ENCODE data around the gene CBLL2.
"Not testable (repeated sequence)": the region's sequence is repeated elsewhere in the genome, so short reads cannot be mapped to it uniquely, and the experiment has no call there.

CBLL2 gene

DNA sequence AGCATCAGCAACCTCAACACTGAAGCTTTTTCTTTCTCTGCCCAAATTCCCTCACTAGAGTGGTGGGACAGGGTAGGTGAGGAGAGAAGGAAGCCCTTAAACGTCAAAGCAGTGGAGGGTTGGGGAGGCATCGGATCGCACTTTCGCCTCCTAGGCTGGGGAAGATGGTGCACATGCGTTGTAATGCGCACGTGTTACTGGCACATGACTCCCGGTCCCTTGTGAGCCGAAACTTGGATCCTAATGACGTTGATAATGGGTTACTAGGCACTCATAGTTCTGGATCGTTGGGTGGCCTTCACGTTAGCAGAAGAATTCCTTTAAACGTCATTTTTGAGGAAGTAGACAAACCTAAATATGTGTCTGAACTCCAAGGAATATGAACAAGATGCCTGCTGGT, at the start of gene CBLL2:
Gene CBLL2, plus strand, starts transcription at position 301 of the 400 bp plus-strand sequence. Its CDS starts 79 bp downstream, at position 380.
- no peaks in the 10 kb centered on the region for H3K27me3 Mint-ChIP-seq (ENCODE audit: low read depth)
- no peak within 1 kb of the TSS for H3K4me3 Mint-ChIP-seq
- no peak within 1 kb of the TSS for H3K27ac Mint-ChIP-seq
- no peaks in the 10 kb centered on the region for H3K9me3 Mint-ChIP-seq
- no peaks in the 10 kb centered on the region for H3K36me3 Mint-ChIP-seq (ENCODE audit: low read depth)
- no peaks in the 10 kb centered on the region for H3K4me1 Mint-ChIP-seq (ENCODE audit: low read depth)

DNA sequence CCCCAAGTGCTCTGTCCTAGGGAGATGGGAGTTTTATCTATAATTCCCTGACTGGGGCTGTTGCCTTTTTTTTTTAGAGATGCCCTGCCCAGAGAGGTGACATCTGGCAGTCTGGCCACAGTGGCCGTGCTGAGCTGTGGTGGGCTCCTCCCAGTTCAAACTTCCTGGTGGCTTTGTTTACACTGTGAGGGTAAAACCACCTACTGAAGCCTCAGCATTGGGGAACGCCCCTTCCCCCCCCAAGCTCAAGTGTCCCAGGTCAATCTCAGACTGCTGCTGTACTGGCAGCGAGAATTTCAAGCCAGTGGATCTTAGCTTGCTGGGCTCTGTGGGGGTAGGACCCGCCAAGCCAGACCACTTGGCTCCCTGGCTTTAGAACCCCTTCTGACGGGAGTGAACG, 38.3 kb upstream of the CBLL2 start:
- Mint-ChIP-seq H3K4me1 (ENCODE audit: low read depth) (no peaks in the 10 kb centered on the region), H3K4me3 (no peak overlapping the region), H3K9me3 (no peaks in the 10 kb centered on the region), H3K27me3 (ENCODE audit: low read depth) (peaks cover 5% of the 10 kb centered on the region), H3K36me3 (ENCODE audit: low read depth) (no peaks in the 10 kb centered on the region), H3K27ac (no peak overlapping the region)

DNA sequence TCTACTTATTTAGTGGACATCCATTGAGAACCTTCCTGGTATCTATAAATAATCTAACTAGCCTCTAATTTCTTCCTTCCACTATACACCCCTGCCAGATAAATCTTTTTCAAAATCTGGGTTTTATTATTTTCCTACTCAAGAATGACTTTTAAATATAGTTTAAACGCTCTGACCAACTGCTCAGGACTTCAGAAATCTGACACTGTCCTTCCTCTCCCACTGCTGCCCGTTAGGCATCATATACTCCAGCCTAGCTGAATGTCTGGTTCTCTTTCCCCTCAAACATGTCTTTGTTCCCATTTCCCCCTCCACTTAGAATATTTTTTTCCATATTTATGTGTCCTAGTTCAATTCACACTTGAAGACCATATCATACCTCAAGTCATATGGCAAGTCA, 35.2 kb upstream of the CBLL2 start:
- Mint-ChIP-seq H3K9me3 (peaks cover 5% of the 10 kb centered on the region), H3K27me3 (ENCODE audit: low read depth) (no peaks in the 10 kb centered on the region), H3K4me3 (no peak overlapping the region), H3K4me1 (ENCODE audit: low read depth) (no peaks in the 10 kb centered on the region), H3K36me3 (ENCODE audit: low read depth) (no peaks in the 10 kb centered on the region), H3K27ac (no peak overlapping the region)

DNA sequence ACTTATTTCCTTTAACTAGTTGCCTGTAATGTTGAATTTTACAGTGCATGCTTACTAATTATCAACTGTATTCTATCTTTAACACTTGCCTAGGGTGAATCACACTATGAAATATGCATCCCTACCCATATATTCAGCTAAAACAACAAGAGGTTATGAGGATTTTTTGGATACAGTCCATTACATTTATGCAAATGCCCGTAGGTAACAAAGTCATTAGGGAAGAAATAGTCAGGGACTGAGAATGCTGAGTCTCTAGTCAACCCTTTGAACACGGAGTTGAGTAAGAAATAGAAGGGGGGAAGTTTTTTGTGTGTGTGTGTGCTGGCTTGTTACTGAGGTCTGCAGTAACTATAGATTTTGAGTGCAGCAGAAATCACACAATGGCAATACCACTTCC, 26.1 kb upstream of the CBLL2 start:
- H3K27me3 Mint-ChIP-seq (ENCODE audit: low read depth) = no peaks in the 10 kb centered on the region
- H3K36me3 Mint-ChIP-seq (ENCODE audit: low read depth) = no peaks in the 10 kb centered on the region
- H3K9me3 Mint-ChIP-seq = no peaks in the 10 kb centered on the region
- H3K4me3 Mint-ChIP-seq = no peak overlapping the region
- no peaks in the 10 kb centered on the region for H3K4me1 Mint-ChIP-seq (ENCODE audit: low read depth)
- no peak overlapping the region for H3K27ac Mint-ChIP-seq

DNA sequence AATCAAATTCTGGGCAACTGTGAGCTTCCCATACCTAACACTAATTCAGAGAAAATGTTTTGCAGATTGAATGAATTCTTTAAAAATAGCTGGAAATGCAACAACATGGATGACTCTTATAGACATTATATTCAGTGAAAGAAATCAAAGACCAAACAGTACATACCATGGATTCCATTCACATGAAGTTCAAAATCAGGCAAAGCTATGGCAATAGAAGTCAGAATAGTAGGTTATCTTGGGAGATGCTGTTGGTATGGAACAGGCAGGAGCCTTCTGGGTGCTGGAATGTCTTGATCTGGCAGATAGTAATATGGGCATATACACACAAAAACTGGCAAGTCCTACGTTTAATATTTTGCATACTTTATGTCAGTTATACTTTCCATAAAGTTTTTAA, 25.5 kb upstream of the CBLL2 start:
- Mint-ChIP-seq H3K4me1 (ENCODE audit: low read depth) (no peaks in the 10 kb centered on the region), H3K9me3 (no peaks in the 10 kb centered on the region), H3K27ac (no peak overlapping the region), H3K36me3 (ENCODE audit: low read depth) (no peaks in the 10 kb centered on the region), H3K4me3 (no peak overlapping the region), H3K27me3 (ENCODE audit: low read depth) (no peaks in the 10 kb centered on the region)

- no peaks in the 10 kb centered on the region for H3K36me3 Mint-ChIP-seq (ENCODE audit: low read depth)
- H3K27ac Mint-ChIP-seq = no peak overlapping the region
- no peaks in the 10 kb centered on the region for H3K9me3 Mint-ChIP-seq
- no peaks in the 10 kb centered on the region for H3K27me3 Mint-ChIP-seq (ENCODE audit: low read depth)
- H3K4me3 Mint-ChIP-seq = no peak overlapping the region
- no peaks in the 10 kb centered on the region for H3K4me1 Mint-ChIP-seq (ENCODE audit: low read depth)
These were observed 24.3 kb upstream of the CBLL2 start for GRCh38 chrX:22248401-22248800.

DNA sequence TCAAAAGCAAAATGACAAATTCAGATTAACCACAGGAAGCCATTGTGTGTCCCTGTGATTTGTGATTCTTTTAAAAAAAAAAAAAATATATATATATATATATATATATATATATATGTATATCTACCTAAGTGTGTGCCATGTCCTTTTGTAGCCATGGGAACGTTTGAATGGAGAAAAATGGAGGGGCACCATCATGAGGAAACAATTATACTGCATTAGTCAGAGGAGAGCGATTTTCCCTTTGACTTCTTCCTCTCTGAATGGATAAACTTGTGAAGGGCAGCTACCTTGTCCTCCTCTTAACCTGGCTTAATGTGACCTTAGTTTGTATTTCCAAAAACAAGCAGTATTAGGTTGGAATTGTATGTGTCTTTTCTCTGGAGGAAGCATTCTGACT, 23.3 kb upstream of the CBLL2 start:
- H3K27me3 Mint-ChIP-seq (ENCODE audit: low read depth) = no peaks in the 10 kb centered on the region
- H3K27ac Mint-ChIP-seq = no peak overlapping the region
- no peaks in the 10 kb centered on the region for H3K4me1 Mint-ChIP-seq (ENCODE audit: low read depth)
- H3K36me3 Mint-ChIP-seq (ENCODE audit: low read depth) = no peaks in the 10 kb centered on the region
- H3K4me3 Mint-ChIP-seq = no peak overlapping the region
- no peaks in the 10 kb centered on the region for H3K9me3 Mint-ChIP-seq

- no peaks in the 10 kb centered on the region for H3K4me1 Mint-ChIP-seq (ENCODE audit: low read depth)
- no peaks in the 10 kb centered on the region for H3K36me3 Mint-ChIP-seq (ENCODE audit: low read depth)
- H3K4me3 Mint-ChIP-seq = no peak overlapping the region
- no peak overlapping the region for H3K27ac Mint-ChIP-seq
- H3K27me3 Mint-ChIP-seq (ENCODE audit: low read depth) = no peaks in the 10 kb centered on the region
- no peaks in the 10 kb centered on the region for H3K9me3 Mint-ChIP-seq
These were observed 4.0 kb upstream of the CBLL2 start for GRCh38 chrX:22268706-22269105.

DNA sequence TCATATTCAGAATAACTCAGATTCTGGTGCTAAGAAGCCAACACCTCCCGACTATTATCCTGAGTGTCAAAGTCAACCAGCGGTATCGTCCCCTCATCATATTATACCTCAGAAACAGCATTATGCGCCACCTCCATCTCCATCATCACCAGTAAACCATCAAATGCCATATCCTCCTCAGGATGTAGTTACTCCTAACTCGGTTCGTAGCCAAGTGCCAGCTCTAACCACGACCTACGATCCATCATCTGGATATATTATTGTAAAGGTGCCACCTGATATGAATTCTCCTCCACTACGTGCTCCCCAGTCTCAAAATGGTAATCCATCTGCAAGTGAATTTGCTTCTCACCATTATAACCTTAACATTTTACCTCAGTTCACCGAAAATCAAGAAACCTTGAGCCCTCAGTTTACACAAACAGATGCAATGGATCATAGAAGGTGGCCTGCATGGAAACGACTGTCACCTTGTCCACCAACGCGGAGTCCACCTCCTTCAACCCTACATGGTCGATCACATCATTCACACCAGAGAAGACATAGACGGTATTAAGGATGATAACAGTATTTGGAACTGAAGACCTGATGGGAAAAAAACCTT, 1.1 kb downstream of the CBLL2 start:
- H3K4me3 Mint-ChIP-seq = no peak overlapping the region
- no peaks in the 10 kb centered on the region for H3K27me3 Mint-ChIP-seq (ENCODE audit: low read depth)
- no peaks in the 10 kb centered on the region for H3K36me3 Mint-ChIP-seq (ENCODE audit: low read depth)
- H3K27ac Mint-ChIP-seq = no peak overlapping the region
- H3K9me3 Mint-ChIP-seq = no peaks in the 10 kb centered on the region
- no peaks in the 10 kb centered on the region for H3K4me1 Mint-ChIP-seq (ENCODE audit: low read depth)

DNA sequence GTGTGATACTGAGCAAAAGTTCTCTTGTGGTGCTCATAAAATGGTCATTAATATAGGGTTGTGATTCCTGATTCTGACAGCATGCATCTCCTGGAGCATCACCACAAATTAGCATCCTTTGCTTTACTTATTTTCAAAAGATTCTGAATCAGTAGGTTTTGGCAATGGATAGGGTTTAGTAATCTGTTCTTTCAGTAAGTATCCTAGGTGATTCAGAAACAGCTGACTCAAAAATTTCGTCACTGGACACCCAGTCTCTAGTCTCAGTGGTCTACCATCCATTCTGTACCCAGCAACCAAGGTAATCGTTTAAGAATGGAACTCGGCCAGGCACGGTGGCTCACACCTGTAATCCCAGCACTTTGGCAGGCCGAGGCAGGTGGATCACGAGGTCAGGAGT, 4.1 kb downstream of the CBLL2 start:
- Mint-ChIP-seq H3K27me3 (ENCODE audit: low read depth) (no peaks in the 10 kb centered on the region), H3K9me3 (no peaks in the 10 kb centered on the region), H3K27ac (no peak overlapping the region), H3K4me1 (ENCODE audit: low read depth) (no peaks in the 10 kb centered on the region), H3K4me3 (no peak overlapping the region), H3K36me3 (ENCODE audit: low read depth) (no peaks in the 10 kb centered on the region)

GRCh38 chrX:22278375-22278774, 5.7 kb downstream of the CBLL2 start:
- Mint-ChIP-seq H3K36me3 (ENCODE audit: low read depth) (no peaks in the 10 kb centered on the region), H3K27ac (no peak overlapping the region), H3K4me1 (ENCODE audit: low read depth) (no peaks in the 10 kb centered on the region), H3K27me3 (ENCODE audit: low read depth) (no peaks in the 10 kb centered on the region), H3K4me3 (no peak overlapping the region), H3K9me3 (no peaks in the 10 kb centered on the region)

GRCh38 chrX:22289209-22289608, 16.5 kb downstream of the CBLL2 start:
- not testable (repeated sequence) for H3K36me3 Mint-ChIP-seq (ENCODE audit: low read depth); H3K4me3 Mint-ChIP-seq; H3K9me3 Mint-ChIP-seq; H3K27me3 Mint-ChIP-seq (ENCODE audit: low read depth); H3K27ac Mint-ChIP-seq; H3K4me1 Mint-ChIP-seq (ENCODE audit: low read depth)

GRCh38 chrX:22296871-22297270, 24.2 kb downstream of the CBLL2 start:
- Mint-ChIP-seq H3K4me1 (ENCODE audit: low read depth) (no peaks in the 10 kb centered on the region), H3K9me3 (no peaks in the 10 kb centered on the region), H3K27ac (no peak overlapping the region), H3K4me3 (no peak overlapping the region), H3K27me3 (ENCODE audit: low read depth) (no peaks in the 10 kb centered on the region), H3K36me3 (ENCODE audit: low read depth) (no peaks in the 10 kb centered on the region)

DNA sequence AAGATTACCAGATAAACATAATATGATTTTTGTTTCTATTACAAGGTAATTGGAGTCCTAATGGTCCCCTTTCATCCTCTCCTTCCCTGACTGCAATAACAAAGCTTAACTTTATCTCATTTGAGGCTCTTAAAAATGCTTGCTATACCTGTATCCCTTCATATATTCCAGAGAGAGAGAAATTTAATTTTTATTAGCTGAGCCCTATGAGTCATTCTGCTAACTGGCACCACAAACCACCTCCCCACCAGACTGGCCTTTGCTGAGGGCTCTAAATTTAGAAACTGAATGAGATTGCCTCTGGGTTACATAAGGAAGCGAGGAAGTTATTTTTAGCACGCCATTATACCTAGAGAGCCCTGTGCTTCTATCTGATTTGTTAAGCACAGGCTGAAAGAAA, 27.4 kb downstream of the CBLL2 start:
- Mint-ChIP-seq H3K27ac (no peak overlapping the region), H3K4me3 (no peak overlapping the region), H3K27me3 (ENCODE audit: low read depth) (no peaks in the 10 kb centered on the region), H3K36me3 (ENCODE audit: low read depth) (no peaks in the 10 kb centered on the region), H3K9me3 (no peaks in the 10 kb centered on the region), H3K4me1 (ENCODE audit: low read depth) (no peaks in the 10 kb centered on the region)

GRCh38 chrX:22310779-22311178, 38.1 kb downstream of the CBLL2 start:
- Mint-ChIP-seq H3K27ac (no peak overlapping the region), H3K27me3 (ENCODE audit: low read depth) (no peaks in the 10 kb centered on the region), H3K4me1 (ENCODE audit: low read depth) (no peaks in the 10 kb centered on the region), H3K4me3 (no peak overlapping the region), H3K9me3 (no peaks in the 10 kb centered on the region), H3K36me3 (ENCODE audit: low read depth) (no peaks in the 10 kb centered on the region)

- H3K36me3 Mint-ChIP-seq (ENCODE audit: low read depth) = no peaks in the 10 kb centered on the region
These were observed 41.1 kb downstream of the CBLL2 start for GRCh38 chrX:22313766-22314165.

More at GRCh38 chrX:22313766-22314165, 41.1 kb downstream of the CBLL2 start:
- Mint-ChIP-seq H3K4me1 (ENCODE audit: low read depth) (no peaks in the 10 kb centered on the region), H3K9me3 (no peaks in the 10 kb centered on the region), H3K27ac (no peak overlapping the region), H3K4me3 (no peak overlapping the region), H3K27me3 (ENCODE audit: low read depth) (no peaks in the 10 kb centered on the region)

All from T-helper 1 cell treated with Interleukin-12 subunit alpha and Interleukin-12 subunit beta and Interleukin-4 antibody, amounts not matched to agents 30 μg/mL and 1 μg/mL, for 36 hours (primary cell).